GM19023 (cell line): ENCODE results near the gene RNF34.

ENCODE experiments used
- ATAC-seq: cut with Tn5 transposase; IDR thresholded peaks from one replicate; pipeline ENCODE4 v1.9.1; 2021; ENCODE audit warnings: mild to moderate bottlenecking, moderate library complexity; ENCODE audit not compliant: unreplicated experiment

Gene RNF34

DNA sequence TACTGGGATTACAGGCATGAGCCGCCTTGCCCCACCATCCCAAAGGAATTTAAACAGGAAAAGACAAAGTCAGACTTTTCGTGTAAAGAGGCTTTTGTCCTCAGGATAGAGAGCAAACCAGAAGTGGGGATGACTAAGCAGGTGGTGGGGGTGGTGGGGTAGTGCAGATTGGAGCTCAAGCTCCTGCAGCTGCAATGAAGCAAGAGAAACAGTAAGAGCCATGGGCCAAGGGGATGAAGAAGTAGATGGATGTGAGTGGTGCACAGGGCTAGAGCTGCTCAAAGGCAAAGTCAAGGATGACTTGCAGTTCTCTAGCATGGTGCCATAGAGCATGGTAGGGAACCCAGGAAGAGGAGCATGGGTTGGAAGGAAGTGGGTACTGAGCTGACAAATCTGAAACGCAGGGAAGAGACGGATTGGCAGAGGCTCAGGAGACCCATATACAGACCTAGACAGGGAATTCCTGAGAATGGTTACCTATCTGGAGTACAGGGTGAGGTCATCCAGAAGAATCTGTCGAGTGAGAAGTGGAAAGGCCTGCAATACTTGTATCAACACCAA, 11.4 kb upstream of the RNF34 start:
- ATAC-seq: no peak

DNA sequence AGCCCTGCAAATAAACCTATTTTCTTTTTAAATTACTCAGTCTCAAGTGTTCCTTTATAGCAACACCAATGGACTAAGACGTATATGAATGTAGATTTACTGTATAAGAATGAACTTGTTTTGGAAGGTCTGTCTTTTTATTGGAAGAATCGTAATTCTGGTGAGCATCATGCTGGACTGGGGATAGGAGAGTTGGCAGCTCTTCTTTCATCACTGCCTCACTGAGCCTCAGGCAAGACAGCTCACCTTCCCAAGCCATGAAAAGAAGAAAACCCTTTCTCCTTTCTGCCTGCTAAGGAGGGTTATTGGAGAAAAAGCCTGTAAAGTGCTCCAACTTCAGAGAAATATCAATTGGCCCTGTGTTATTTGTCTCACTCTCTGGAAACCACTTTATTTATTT, 9.1 kb upstream of the RNF34 start:
- no peak for ATAC-seq

DNA sequence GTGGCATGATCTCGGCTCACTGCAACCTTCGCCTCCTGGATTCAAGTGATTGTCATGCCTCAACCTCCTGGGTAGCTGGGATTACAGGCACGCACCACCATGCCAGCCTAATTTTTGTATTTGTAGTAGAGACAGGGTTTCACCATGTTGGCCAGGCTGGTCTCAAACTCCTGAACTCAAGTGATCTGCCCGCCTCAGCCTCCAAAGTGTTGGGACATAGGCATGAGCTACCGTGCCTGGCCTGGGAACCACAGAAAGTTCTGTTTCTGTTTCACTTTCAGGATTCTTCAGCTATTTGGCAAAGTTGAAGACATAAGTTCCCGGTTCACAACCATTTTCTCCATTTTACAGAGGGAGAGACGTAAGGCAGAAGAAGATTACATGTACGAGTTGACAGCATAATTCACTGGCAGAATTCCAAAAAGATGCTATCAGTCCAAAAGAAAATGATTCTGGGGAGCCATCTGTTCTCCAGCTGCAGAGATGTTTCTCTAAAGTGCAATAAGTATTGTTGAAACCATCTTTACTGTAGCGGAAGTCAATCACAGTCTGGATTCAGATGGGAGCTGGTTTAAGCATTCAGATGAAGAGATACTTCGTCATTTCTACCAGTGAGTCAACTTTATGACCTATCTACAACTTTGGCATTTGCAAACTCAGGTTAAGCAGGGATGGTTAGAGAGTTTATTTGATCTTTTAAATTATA, 8.1 kb upstream of the RNF34 start:
- ATAC-seq: no peak

DNA sequence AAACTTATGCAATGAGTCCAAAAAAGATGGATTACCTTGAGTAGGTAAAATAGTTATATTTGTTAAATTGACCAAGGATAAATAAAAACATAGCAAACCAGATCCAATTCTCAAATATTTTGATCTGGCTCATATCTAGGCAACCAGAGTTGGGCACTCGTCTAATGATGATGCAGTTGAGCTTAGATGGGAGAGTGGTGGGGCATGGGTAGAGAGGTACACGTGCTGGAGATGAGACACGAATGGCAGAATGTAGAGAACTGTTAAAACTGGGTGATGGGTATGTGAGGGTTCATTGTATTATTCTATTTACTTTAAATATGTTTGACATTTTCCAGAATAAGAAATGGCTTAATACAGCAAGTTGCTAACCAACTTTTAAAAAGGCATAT, 7.6 kb upstream of the RNF34 start:
- no peak for ATAC-seq

DNA sequence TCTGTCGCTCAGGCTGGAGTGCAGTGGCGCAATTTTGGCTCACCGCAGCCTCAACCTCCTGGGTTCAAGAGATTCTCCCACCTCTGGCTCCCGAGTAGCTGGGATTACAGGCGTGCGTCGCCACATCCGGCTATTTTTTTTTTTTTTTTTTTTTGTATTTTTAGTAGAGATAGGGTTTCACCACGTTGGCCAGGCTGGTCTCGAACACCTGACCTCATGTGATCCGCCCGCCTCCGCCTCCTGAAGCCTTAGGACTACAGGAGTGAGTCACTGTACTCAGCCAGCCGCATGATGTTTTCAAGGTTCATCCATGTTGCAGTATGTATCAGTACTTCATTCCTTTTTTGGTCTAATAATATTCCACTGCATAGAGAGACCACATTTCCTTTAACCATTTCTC, 2.4 kb upstream of the RNF34 start:
- no peak for ATAC-seq

DNA sequence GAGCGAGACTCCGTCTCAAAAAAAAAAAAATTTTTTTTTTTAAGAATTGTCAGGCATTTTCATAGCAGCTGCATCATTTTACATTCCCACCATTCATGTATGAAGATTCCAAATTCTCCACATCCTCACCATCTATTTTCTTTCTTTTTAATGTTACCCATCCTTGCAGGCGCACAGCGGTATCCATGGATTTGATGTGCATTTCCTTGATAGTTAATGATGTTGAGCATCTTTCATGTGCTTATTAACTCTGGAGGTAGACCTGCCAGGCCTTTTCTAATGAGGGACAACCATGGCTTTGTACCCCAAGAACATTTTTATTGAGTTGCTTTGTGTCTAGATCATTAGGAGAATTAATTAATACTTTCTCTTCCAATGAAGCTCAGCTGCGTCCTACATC, 1.6 kb upstream of the RNF34 start:
- ATAC-seq: no peak

DNA sequence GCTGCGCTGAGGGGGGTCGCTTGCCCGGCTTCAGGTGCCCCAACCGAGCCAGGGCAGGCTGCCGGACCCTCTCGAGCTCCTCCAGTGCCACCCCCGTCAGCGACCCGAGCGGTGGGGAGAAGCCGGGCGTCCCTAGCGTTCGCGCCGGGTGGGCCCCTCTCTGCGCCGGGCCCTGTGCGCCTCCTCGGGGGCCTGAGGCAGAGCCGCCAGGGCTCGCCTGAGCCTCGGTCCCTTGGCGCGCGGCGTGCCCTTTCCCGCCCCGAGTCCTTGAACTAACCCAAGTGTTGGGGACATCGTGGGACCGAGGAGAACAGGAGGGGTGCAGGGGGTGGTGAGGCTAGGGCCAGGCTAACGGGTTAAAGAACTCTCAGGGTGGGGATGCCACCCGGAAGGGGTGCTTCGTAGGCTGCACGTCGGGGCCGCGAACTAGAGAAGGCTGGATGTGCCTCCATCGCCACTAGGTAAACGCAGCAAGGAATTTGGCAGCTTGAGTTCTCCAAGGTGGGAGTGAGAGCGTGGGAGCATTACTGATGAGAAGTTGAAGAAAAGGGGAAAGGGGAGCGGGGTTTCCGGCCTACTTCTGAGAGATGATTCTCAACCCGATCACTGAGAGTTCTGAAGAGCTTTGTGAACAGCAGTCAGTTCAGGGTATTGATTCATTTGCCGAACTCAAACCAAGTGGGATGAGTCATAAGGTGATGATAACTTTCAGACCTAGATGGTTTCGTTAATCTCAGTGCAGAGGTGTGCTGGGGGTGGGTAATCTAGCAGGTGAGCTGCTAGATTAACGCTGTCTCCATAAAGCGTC, 618 bp downstream of the RNF34 start:
- peak; percentile 25 for ATAC-seq

DNA sequence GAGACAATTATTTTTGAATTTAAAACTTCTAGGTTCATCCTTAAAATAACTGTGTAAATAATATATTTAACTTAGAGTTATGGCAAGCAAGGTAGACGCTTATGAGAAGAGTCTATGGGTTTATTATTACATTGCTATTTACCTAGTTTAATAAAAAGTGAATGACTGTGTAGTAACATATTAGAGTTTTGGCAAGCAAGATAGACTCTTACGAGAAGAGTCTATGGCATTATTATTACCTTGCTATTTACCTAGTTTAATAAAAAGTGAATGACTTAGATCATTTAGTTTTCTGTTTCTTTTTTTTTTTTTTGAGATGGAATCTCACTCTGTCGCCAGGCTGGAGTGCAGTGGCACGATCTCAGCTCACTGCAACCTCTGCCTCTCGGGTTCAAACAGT, 3.8 kb downstream of the RNF34 start:
- no peak for ATAC-seq

DNA sequence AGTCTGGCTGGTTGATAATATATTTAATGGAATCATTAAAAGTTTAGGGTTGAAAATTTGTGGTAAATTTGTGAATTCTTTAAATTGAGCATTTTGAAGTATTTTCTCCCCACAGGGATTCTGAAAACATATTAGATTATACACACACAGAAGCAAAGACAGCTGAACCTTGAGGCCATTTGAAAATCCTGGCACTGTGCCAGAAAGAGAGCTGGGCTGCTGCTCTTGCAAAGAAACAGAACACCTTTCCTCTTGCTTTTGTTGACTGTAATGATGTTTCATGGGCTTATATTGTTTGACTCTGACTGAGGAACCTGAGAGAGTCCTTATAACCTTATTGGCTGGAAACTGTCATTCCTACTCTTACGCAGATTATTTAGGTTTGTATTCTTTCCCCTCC, 4.8 kb downstream of the RNF34 start:
- no peak for ATAC-seq

DNA sequence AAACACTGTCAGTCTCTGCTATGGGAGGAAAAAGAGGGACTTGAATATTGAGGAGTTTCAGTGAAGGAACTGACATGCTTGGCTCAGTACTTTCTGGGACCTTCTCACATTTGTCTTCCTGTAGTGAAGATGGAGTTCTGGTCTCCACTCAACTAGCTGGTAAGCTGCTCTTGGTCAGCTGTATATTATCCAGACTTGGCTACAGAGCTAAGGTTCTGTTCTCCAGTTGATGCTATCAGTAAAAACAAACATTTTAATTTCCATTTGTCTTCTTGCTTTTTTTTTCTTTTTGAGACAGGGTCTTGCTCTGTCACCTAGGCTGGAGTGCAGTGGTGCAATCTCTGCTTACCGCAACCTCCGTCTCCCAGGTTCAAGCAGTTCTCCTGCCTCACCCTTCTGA, 5.3 kb downstream of the RNF34 start:
- no peak for ATAC-seq

DNA sequence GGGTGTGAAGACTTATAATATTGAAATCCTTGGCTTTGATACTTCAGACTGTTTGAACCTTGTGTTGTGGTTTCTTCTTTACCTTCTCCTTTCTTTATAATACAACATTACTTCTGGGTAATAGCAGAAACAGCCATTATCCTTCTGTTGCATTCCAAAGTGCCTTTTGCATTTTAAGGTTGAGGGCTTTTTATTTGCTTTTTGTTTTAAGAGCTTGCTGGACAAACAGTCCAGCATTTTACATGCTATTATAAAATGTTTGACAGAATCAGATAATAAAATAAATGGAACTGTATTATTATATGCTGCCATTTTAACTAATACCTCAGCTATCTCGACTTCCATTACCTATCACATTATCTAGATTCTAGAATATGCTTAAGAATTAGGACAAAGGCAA, 14.0 kb downstream of the RNF34 start:
- ATAC-seq: no peak

DNA sequence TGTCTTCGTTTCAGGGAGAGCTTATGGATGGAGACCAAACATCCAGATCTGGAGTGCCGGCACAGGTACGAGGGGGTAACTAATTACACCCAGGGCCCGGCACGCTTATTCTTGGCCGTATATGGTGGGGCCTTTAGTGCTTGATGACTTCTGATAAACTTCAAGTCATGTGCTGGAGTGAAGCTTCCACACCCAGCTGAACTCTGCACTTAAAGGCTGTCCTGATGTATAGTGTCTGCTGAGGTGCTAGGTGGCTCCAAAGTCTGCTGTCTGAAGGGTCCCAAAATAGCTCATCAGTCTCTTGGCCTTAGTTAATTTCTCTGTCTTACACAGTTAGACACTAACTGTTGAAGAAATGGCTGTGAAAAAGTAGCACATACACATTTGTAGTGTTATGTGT, 17.9 kb downstream of the RNF34 start:
- no peak for ATAC-seq

DNA sequence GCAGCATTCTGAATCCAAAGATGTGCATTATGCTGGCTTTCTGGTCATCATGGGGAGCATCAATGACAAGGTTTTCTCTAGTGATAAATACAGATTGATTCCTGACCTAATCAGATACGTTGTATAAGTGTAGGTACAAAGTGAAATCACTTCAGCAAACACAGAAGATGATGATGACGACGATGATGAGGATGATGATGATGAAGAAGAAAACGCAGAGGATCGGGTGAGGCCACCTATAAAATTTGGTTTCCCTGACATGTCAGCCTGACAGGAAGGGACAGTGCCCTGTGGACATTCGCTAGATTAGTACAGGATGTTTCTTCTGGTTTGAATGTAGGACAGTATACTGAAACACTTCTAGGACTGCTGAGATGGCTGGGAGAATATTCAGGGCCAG, 20.2 kb downstream of the RNF34 start:
- ATAC-seq: no peak

DNA sequence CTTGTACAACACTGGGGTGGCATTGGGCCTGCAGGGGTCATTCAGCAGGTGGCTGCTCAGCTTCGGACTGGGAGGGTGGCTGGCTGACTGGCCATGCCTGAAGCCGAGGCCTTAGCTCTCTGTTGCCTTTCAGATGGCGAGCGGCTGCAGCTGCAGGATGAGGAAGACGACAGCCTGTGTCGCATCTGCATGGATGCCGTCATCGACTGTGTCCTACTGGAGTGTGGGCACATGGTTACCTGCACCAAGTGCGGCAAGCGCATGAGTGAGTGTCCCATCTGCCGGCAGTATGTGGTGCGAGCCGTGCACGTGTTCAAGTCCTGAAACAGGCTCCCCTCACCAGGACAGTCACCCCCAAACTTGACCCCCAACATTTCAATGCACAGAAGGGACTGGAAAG, 23.3 kb downstream of the RNF34 start:
- no peak for ATAC-seq

DNA sequence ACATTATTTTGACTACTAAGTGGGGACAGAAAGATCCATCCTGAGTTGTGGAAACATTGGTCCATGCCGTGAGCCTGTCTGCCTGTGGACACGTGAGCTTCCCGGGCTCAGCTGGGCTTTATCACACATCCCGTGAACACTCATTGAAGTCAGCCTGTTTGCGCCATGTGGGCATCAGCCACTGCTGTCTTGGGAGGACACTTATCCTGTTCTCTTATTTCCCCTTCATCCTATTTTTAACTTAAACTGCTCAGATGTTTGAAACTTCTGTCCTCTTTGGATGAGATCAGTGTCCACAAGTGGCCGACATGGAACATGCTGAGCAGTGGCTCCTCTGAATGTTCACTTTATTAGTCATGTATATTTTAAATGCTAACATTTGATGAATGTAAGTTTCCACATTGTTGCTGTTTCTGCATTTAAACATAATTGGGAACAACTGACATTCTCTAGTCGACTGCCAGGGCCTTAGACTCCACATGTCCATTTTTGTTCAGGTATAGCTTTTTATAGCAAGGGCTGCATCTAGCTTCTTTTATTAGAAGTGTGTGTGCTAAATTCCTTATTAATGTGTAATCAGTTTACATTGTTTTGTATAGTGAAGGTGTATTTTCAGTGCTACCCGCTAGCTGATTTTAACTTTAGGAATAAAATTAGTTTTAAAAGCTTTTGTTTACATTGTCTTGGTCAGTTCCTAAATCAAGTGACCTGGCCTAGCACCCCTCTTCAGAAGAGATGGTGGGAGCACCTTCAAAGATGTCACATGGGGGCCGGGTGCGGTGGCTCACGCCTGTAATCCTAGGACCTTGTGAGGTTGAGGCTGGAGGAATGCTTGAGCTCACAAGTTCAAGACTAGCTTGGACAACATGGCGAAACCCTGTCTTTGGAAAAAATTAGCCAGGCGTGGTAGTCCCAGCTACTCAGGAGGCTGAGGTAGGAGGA, 24.0 kb downstream of the RNF34 start:
- ATAC-seq: no peak

DNA sequence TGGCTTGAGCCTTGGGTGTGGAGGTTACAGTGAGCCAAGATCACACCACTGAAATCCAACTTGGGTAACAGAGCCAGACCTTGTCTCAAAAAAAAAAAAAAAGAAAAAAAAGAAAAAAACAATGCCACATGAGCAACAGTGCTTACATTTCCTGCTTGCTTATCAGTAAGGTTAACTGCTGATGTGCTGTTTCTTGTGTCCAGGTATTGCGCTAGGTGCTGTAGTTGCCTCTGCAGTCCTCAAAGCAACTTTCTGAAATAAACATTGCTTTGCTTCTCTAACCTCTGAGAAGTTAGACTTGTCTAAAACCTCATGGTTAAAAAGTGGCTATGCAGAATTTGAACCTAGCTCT, 24.7 kb downstream of the RNF34 start:
- ATAC-seq: no peak

DNA sequence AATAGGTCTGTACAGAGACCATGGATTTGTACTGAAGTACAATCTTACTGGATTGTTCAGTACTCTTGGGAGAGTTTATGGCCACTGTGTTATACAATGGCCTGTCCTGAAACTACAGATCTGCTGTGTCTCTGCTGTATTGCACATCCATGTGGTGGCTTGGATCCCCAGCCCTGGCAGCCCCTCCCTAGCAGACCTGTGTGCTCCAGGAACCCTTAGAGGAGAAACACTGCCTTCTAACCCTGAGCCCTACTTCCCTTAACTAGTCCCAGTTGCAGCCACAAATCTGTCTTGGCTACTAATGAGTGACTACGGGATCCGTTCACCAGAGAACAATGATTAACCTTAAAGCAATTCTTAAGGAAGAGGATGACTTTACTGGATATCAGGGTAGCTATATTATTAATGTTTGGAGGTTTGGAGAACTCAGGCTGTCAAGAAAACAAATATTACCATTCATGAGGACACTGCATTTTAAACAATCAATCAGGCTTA, 27.7 kb downstream of the RNF34 start:
- no peak for ATAC-seq

DNA sequence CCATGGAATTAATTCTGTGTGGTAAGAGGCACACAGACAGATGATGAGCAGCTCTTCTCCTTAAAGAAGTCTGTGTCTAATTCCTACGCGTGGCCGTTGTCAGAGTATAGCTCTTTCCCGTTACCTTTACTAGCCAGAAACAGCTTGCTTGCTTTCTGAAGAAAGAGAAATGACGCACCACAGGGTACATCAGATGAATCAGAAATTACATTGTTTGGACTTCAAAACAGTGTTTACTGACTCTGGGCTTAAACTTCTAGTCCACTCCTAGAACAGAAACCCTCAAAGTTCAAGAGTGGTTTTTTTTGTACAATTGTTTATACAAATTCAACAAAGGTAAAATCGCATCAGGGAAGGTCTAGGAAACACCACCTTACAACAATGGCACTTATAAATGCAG, 29.0 kb downstream of the RNF34 start:
- no peak for ATAC-seq

DNA sequence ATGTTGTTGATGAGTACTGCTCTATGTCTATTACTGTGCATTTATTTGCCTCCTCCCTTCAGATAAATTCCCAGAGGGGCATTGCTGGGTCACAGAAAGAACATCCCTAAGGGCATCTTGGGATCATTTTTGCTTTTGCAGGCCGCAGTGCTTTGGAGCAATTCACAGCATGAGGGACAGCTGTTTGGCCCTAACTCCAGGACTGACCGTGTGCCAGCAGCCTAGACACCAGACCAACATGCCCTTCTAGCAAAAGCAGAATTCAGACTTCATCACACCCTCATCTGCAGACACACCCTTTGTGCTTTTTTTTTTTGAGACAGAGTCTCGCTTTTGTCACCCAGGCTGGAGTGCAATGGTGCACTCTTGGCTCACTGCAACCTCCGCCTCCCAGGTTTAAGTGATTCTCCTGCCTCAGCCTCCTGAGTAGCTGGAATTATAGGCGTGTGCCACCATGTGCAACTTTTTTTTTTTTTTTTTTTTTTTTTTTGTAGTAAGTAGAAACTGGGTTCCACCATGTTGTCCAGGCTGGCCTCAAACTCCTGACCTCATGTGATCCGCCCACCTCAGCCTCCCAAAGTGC, 31.0 kb downstream of the RNF34 start:
- ATAC-seq: no peak

DNA sequence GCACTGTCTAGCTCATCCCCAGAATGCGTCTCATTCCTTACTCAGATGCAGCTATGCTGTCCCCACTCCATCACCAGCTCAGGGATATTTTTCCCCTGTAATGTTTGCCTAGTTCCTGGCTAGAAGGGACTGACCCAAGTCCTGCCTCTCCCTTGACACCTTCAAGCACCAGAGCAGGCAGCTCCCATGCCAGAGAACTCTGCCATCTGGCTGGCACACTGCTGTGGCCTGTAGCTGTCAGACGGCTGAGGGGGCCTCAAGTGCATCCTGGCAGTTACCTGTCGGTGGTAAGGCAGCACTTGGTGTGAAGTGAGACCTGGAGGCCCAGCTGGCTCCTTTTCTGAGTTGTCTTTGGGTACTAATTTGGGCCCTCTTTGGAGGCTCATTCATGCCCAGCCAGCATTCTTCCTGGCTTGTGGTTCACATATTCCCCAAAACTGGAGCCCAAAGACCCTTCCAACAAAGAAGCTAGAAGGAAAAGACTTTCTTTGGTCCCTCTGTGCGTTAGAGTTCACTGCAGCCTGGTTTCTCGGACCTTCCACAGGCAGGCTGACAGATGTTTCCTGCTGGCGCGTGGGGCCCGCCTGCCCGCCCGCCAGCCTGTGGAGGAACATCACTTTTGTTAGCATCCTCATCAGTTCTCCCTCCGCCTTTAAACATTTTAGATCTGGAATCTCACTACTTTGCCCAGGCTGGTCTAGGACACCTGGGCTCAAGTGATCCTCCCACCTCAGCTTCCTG, 33.0 kb downstream of the RNF34 start:
- ATAC-seq: no peak
